ENCODE results near the gene ABCA8. TPM values are rescaled to one million over a fixed set of nuclear protein-coding genes. Genes with fewer than 3 reads are reported as not detected.

The ABCA8 gene
- total RNA-seq, 1 donor from 2014 or later, result not detected

- H2AFZ ChIP-seq (ENCODE audit: low read depth, low read length), result no peak overlapping the region
- Mint-ChIP-seq H3K27ac (ENCODE audit: unreplicated experiment) (no peak overlapping the region), H3K4me3 (ENCODE audit: unreplicated experiment) (no peak overlapping the region), H3K36me3 (ENCODE audit: low read depth, unreplicated experiment) (no peaks in the 10 kb centered on the region), H3K27me3 (ENCODE audit: low read depth, unreplicated experiment) (no peaks in the 10 kb centered on the region), H3K9me3 (ENCODE audit: unreplicated experiment) (no peaks in the 10 kb centered on the region), H3K4me1 (ENCODE audit: low read depth, unreplicated experiment) (no peaks in the 10 kb centered on the region)
- no peak overlapping the region for H3K4me2 ChIP-seq (ENCODE audit: low read length)
- H3K9me3 ChIP-seq (ENCODE audit: insufficient read depth, low read depth, low read length), result no peaks in the 10 kb centered on the region
- TF ChIP-seq EZH2 (IDR thresholded peaks at IDR 0.05; ENCODE audit: insufficient read depth, low read length), result no peak
- TF ChIP-seq, protein P1, sequence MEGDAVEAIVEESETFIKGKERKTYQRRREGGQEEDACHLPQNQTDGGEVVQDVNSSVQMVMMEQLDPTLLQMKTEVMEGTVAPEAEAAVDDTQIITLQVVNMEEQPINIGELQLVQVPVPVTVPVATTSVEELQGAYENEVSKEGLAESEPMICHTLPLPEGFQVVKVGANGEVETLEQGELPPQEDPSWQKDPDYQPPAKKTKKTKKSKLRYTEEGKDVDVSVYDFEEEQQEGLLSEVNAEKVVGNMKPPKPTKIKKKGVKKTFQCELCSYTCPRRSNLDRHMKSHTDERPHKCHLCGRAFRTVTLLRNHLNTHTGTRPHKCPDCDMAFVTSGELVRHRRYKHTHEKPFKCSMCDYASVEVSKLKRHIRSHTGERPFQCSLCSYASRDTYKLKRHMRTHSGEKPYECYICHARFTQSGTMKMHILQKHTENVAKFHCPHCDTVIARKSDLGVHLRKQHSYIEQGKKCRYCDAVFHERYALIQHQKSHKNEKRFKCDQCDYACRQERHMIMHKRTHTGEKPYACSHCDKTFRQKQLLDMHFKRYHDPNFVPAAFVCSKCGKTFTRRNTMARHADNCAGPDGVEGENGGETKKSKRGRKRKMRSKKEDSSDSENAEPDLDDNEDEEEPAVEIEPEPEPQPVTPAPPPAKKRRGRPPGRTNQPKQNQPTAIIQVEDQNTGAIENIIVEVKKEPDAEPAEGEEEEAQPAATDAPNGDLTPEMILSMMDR (IDR thresholded peaks at IDR 0.05; ENCODE audit: insufficient read depth, low read depth, low read length), result no peak
- H3K9ac ChIP-seq (ENCODE audit: low read length), result no peak overlapping the region
- no peak overlapping the region for H3K27ac ChIP-seq (ENCODE audit: low read depth, low read length)
- FAIRE-seq (no peak), DNase-seq (ENCODE audit: low read depth) (no peak)
- no peaks in the 10 kb centered on the region for H3K4me1 ChIP-seq (ENCODE audit: insufficient read depth, low read length)
- H4K20me1 ChIP-seq (ENCODE audit: insufficient read depth, low read length), result no peaks in the 10 kb centered on the region
- no peaks in the 10 kb centered on the region for H3K79me2 ChIP-seq (ENCODE audit: insufficient read depth, low read length)
- H3K36me3 ChIP-seq (ENCODE audit: insufficient read depth, low read length), result no peaks in the 10 kb centered on the region
- no peak overlapping the region for H3K4me3 ChIP-seq (ENCODE audit: insufficient read depth, low read depth, low read length)
- no peaks in the 10 kb centered on the region for H3K27me3 ChIP-seq (ENCODE audit: insufficient read depth, low read length)
Measured at GRCh38 chr17:68867759-68868516, 87.3 kb downstream of the ABCA8 start.

GRCh38 chr17:68865584-68865983 lies 89.6 kb downstream of the ABCA8 start:
- Mint-ChIP-seq H3K4me3 (ENCODE audit: unreplicated experiment) (no peak overlapping the region), H3K27ac (ENCODE audit: unreplicated experiment) (no peak overlapping the region), H3K27me3 (ENCODE audit: low read depth, unreplicated experiment) (no peaks in the 10 kb centered on the region), H3K4me1 (ENCODE audit: low read depth, unreplicated experiment) (no peaks in the 10 kb centered on the region), H3K9me3 (ENCODE audit: unreplicated experiment) (no peaks in the 10 kb centered on the region), H3K36me3 (ENCODE audit: low read depth, unreplicated experiment) (no peaks in the 10 kb centered on the region)
- no peak overlapping the region for H3K4me3 ChIP-seq (ENCODE audit: insufficient read depth, low read depth, low read length)
- H3K27me3 ChIP-seq (ENCODE audit: insufficient read depth, low read length), result no peaks in the 10 kb centered on the region
- H3K27ac ChIP-seq (ENCODE audit: low read depth, low read length), result no peak overlapping the region
- DNase-seq (ENCODE audit: low read depth), result no peak
- no peaks in the 10 kb centered on the region for H3K9me3 ChIP-seq (ENCODE audit: insufficient read depth, low read depth, low read length)
- H2AFZ ChIP-seq (ENCODE audit: low read depth, low read length), result no peak overlapping the region
- no peaks in the 10 kb centered on the region for H3K36me3 ChIP-seq (ENCODE audit: insufficient read depth, low read length)
- H4K20me1 ChIP-seq (ENCODE audit: insufficient read depth, low read length), result no peaks in the 10 kb centered on the region
- no peak overlapping the region for H3K4me2 ChIP-seq (ENCODE audit: low read length)
- H3K79me2 ChIP-seq (ENCODE audit: insufficient read depth, low read length), result no peaks in the 10 kb centered on the region
- no peaks in the 10 kb centered on the region for H3K4me1 ChIP-seq (ENCODE audit: insufficient read depth, low read length)
- no peak for FAIRE-seq
- TF ChIP-seq, protein P1 (IDR thresholded peaks at IDR 0.05; ENCODE audit: insufficient read depth, low read depth, low read length), result no peak
- TF ChIP-seq EZH2 (IDR thresholded peaks at IDR 0.05; ENCODE audit: insufficient read depth, low read length), result no peak
- H3K9ac ChIP-seq (ENCODE audit: low read length), result no peak overlapping the region

GRCh38 chr17:68863091-68863652 lies 92.0 kb downstream of the ABCA8 start:
- no peaks in the 10 kb centered on the region for H3K79me2 ChIP-seq (ENCODE audit: insufficient read depth, low read length)
- no peaks in the 10 kb centered on the region for H3K27me3 Mint-ChIP-seq (ENCODE audit: low read depth, unreplicated experiment)
- H3K4me1 Mint-ChIP-seq (ENCODE audit: low read depth, unreplicated experiment), result no peaks in the 10 kb centered on the region
- H3K27ac ChIP-seq (ENCODE audit: low read depth, low read length), result no peak overlapping the region
- no peaks in the 10 kb centered on the region for H3K9me3 ChIP-seq (ENCODE audit: insufficient read depth, low read depth, low read length)
- no peak overlapping the region for H2AFZ ChIP-seq (ENCODE audit: low read depth, low read length)
- H4K20me1 ChIP-seq (ENCODE audit: insufficient read depth, low read length), result no peaks in the 10 kb centered on the region
- TF ChIP-seq EZH2 (IDR thresholded peaks at IDR 0.05; ENCODE audit: insufficient read depth, low read length), result no peak
- TF ChIP-seq, protein P1 (IDR thresholded peaks at IDR 0.05; ENCODE audit: insufficient read depth, low read depth, low read length), result no peak
- H3K36me3 Mint-ChIP-seq (ENCODE audit: low read depth, unreplicated experiment), result no peaks in the 10 kb centered on the region
- FAIRE-seq, result no peak
- H3K4me3 ChIP-seq (ENCODE audit: insufficient read depth, low read depth, low read length), result no peak overlapping the region
- DNase-seq (ENCODE audit: low read depth), result no peak
- H3K27me3 ChIP-seq (ENCODE audit: insufficient read depth, low read length), result no peaks in the 10 kb centered on the region
- no peak overlapping the region for H3K9ac ChIP-seq (ENCODE audit: low read length)
- H3K27ac Mint-ChIP-seq (ENCODE audit: unreplicated experiment), result no peak overlapping the region
- no peaks in the 10 kb centered on the region for H3K4me1 ChIP-seq (ENCODE audit: insufficient read depth, low read length)
- H3K4me3 Mint-ChIP-seq (ENCODE audit: unreplicated experiment), result no peak overlapping the region
- no peak overlapping the region for H3K4me2 ChIP-seq (ENCODE audit: low read length)
- H3K36me3 ChIP-seq (ENCODE audit: insufficient read depth, low read length), result no peaks in the 10 kb centered on the region
- H3K9me3 Mint-ChIP-seq (ENCODE audit: unreplicated experiment), result peaks cover 4% of the 10 kb centered on the region
